NCI-H1694 (cell line): ENCODE measurements around the gene SLC12A7.
"Not testable (repeated sequence)": the region's sequence is repeated elsewhere in the genome, so short reads cannot be mapped to it uniquely, and the experiment has no call there.

Experiments
- DNase-seq: peaks from one replicate; lab custom pipeline; 2025; lab: John Stamatoyannopoulos, UW

Gene SLC12A7

GRCh38 chr5:1035421-1036405 lies 76.2 kb downstream of the SLC12A7 start:
- DNase-seq, result no peak

- DNase-seq, result no peak
Measured at GRCh38 chr5:1034986-1035385, 76.9 kb downstream of the SLC12A7 start.

- no peak for DNase-seq
Measured at GRCh38 chr5:1034421-1034905, 77.4 kb downstream of the SLC12A7 start.

- no peak for DNase-seq
Measured at GRCh38 chr5:1033606-1034420, 78.0 kb downstream of the SLC12A7 start.

- no peak for DNase-seq
Measured at GRCh38 chr5:1033178-1033577, 78.7 kb downstream of the SLC12A7 start.

GRCh38 chr5:1032551-1033027 lies 79.3 kb downstream of the SLC12A7 start:
- DNase-seq, result no peak

- no peak for DNase-seq
Measured at GRCh38 chr5:1032011-1032410, 79.9 kb downstream of the SLC12A7 start.

GRCh38 chr5:1031306-1031959 lies 80.4 kb downstream of the SLC12A7 start:
- DNase-seq, result no peak

GRCh38 chr5:1030801-1031271 lies 81.0 kb downstream of the SLC12A7 start:
- no peak for DNase-seq

- no peak for DNase-seq
Measured at GRCh38 chr5:1029945-1030625, 81.8 kb downstream of the SLC12A7 start.

GRCh38 chr5:1029282-1029944 lies 82.5 kb downstream of the SLC12A7 start:
- no peak for DNase-seq

GRCh38 chr5:1028481-1029281 lies 83.2 kb downstream of the SLC12A7 start:
- no peak for DNase-seq

- no peak for DNase-seq
Measured at GRCh38 chr5:1027631-1028441, 84.0 kb downstream of the SLC12A7 start.

- no peak for DNase-seq
Measured at GRCh38 chr5:1026700-1027621, 84.9 kb downstream of the SLC12A7 start.

GRCh38 chr5:1021969-1022336 lies 89.9 kb downstream of the SLC12A7 start:
- DNase-seq, result not testable (repeated sequence)

- no peak for DNase-seq
Measured at GRCh38 chr5:1021136-1021968, 90.5 kb downstream of the SLC12A7 start.

GRCh38 chr5:1020452-1020961 lies 91.4 kb downstream of the SLC12A7 start:
- DNase-seq, result no peak
